Measurements from ENCODE around the gene LRRC23. TPM values are rescaled to one million over a fixed set of nuclear protein-coding genes. Genes with fewer than 3 reads are reported as not detected.
A peak's percentile ranks its signal among the peaks of the same experiment; 100 is the strongest.

Gene LRRC23
- total and polyA plus RNA-seq, 2 of the 13 experiments (the other 11 are each of a cell fraction or from before 2014, with no cell fraction given) = 6.0 to 7.8 TPM

GRCh38 chr12:6867413-6868210 is 37.0 kb upstream of the LRRC23 start, which contains the start of gene TPI1 (continued):
- TF ChIP-seq HMGXB3 (CRISPR knock-in tag; IDR thresholded peaks at IDR 0.05; ENCODE audit: borderline replicate concordance) (peak; percentile 72; the same call in 1 of the 2 replicates), JUNB (CRISPR knock-in tag; IDR thresholded peaks at IDR 0.05; ENCODE audit: borderline replicate concordance) (0 out of 2 replicates have a peak, but pooled peaks have one; percentile 61), ISL2 (CRISPR knock-in tag; IDR thresholded peaks at IDR 0.05) (no peak; the same call in 1 of the 2 replicates), KDM2A (CRISPR knock-in tag; IDR thresholded peaks at IDR 0.05; ENCODE audit: borderline replicate concordance, low read depth) (peak; percentile 78), GATAD2A (CRISPR knock-in tag; IDR thresholded peaks at IDR 0.05) (peak; percentile 56; the same call in 1 of the 2 replicates), FOXJ3 (CRISPR knock-in tag; IDR thresholded peaks at IDR 0.05; ENCODE audit: borderline replicate concordance) (no peak), ZBTB42 (CRISPR knock-in tag; IDR thresholded peaks at IDR 0.05) (peak; percentile 85; the same call in 1 of the 2 replicates), ZBTB46 (CRISPR knock-in tag; IDR thresholded peaks at IDR 0.05; ENCODE audit: borderline replicate concordance) (no peak), TMF1 (CRISPR knock-in tag; IDR thresholded peaks at IDR 0.05; ENCODE audit: low read depth) (peak; percentile 87), ZNF337 (CRISPR knock-in tag; IDR thresholded peaks at IDR 0.05; ENCODE audit: borderline replicate concordance, low read depth) (peak; percentile 90; the same call in 1 of the 2 replicates), NR2C2 (CRISPR knock-in tag; IDR thresholded peaks at IDR 0.05; ENCODE audit: borderline replicate concordance) (0 out of 2 replicates have a peak, but pooled peaks have one; percentile 19), TCF12 (IDR thresholded peaks at IDR 0.05) (no peak), TCF12 (CRISPR knock-in tag; IDR thresholded peaks at IDR 0.05) (peak; percentile 33; the same call in 1 of the 2 replicates), ZNF878 (CRISPR knock-in tag; IDR thresholded peaks at IDR 0.05) (peak; percentile 35; the same call in 1 of the 2 replicates), TEF (CRISPR knock-in tag; IDR thresholded peaks at IDR 0.05) (0 out of 2 replicates have a peak, but pooled peaks have one; percentile 62), ZNF30 (CRISPR knock-in tag; IDR thresholded peaks at IDR 0.05) (no peak), ZNF180 (CRISPR knock-in tag; IDR thresholded peaks at IDR 0.05; ENCODE audit: borderline replicate concordance, low read depth) (peak; percentile 63; the same call in 1 of the 2 replicates), ZFP90 (CRISPR knock-in tag; IDR thresholded peaks at IDR 0.05; ENCODE audit: borderline replicate concordance) (0 out of 2 replicates have a peak, but pooled peaks have one; percentile 63), ZNF235 (CRISPR knock-in tag; IDR thresholded peaks at IDR 0.05; ENCODE audit: borderline replicate concordance) (no peak; the same call in 1 of the 2 replicates), TBX3 (IDR thresholded peaks at IDR 0.05; ENCODE audit: borderline replicate concordance) (no peak), KLF13 (CRISPR knock-in tag; IDR thresholded peaks at IDR 0.05) (no peak)
